Ectodermal cell (in vitro differentiated cells): ENCODE data around the gene MOK.
"Not testable (repeated sequence)": the region's sequence is repeated elsewhere in the genome, so short reads cannot be mapped to it uniquely, and the experiment has no call there.

ENCODE experiments used
- H3K27ac ChIP-seq: 2 replicates; pipeline ENCODE4 v1.7.0; 2013; ENCODE audit warnings: mild to moderate bottlenecking, low read depth, low read length; ENCODE audit not compliant: insufficient read depth, poor library complexity, severe bottlenecking
- H3K27me3 ChIP-seq: 2 replicates; pipeline ENCODE4 v1.7.0; 2013; ENCODE audit warnings: mild to moderate bottlenecking, low read length; ENCODE audit not compliant: insufficient read depth, control insufficient read depth, poor library complexity, severe bottlenecking
- H3K36me3 ChIP-seq: one replicate; pipeline ENCODE4 v1.7.0; 2013; ENCODE audit warnings: low read length; ENCODE audit not compliant: control insufficient read depth, insufficient read depth
- H3K4me1 ChIP-seq: one replicate; pipeline ENCODE4 v1.7.0; 2013; ENCODE audit warnings: low read length; ENCODE audit not compliant: control insufficient read depth, insufficient read depth
- H3K4me3 ChIP-seq: 2 replicates; pipeline ENCODE4 v1.7.0; 2013; ENCODE audit warnings: low read depth, low read length, control low read depth; ENCODE audit not compliant: insufficient read depth
- H3K9me3 ChIP-seq: 2 replicates; pipeline ENCODE4 v1.7.0; 2013; ENCODE audit warnings: mild to moderate bottlenecking, low read length, moderate library complexity; ENCODE audit not compliant: control insufficient read depth
- WGBS, 2 experiments: methylation state at CpG; one replicate each; pipeline ENCODE4 v1.1.7; 2013; ENCODE audit warnings: missing lambda C conversion rate in 2 of 2; 5-methylcytosine and 5-hydroxymethylcytosine counted together

The MOK gene

GRCh38 chr14:102316338-102316742, 11.4 kb upstream of the MOK start:
- H3K4me1 ChIP-seq, result no peaks in the 10 kb centered on the region
- no peaks in the 10 kb centered on the region for H3K36me3 ChIP-seq
- H3K4me3 ChIP-seq, result peak overlapping the region; percentile 69
- H3K27me3 ChIP-seq, result peaks cover 13% of the 10 kb centered on the region
- 24 to 25% methylated on average over 10 of the region's 10 CpGs for WGBS, 2 experiments
- peak overlapping the region; percentile 87 for H3K27ac ChIP-seq
- H3K9me3 ChIP-seq, result no peaks in the 10 kb centered on the region

- Histone ChIP-seq H3K27me3 (peaks cover 13% of the 10 kb centered on the region), H3K4me3 (no peak overlapping the region), H3K9me3 (no peaks in the 10 kb centered on the region), H3K4me1 (no peaks in the 10 kb centered on the region), H3K36me3 (no peaks in the 10 kb centered on the region), H3K27ac (no peak overlapping the region)
- WGBS, 2 experiments, result 82 to 84% methylated on average over 6 of the region's 6 CpGs
These were observed 10.2 kb upstream of the MOK start for GRCh38 chr14:102315121-102315520.

- H3K27ac ChIP-seq, result no peak overlapping the region
- no peaks in the 10 kb centered on the region for H3K9me3 ChIP-seq
- peaks cover 13% of the 10 kb centered on the region for H3K27me3 ChIP-seq
- H3K4me1 ChIP-seq, result no peaks in the 10 kb centered on the region
- H3K36me3 ChIP-seq, result no peaks in the 10 kb centered on the region
- 11 to 12% methylated on average over 52 of the region's 52 CpGs for WGBS, 2 experiments
- H3K4me3 ChIP-seq, result peak overlapping the region; percentile 46
These were observed 9.5 kb upstream of the MOK start for GRCh38 chr14:102314242-102315011.

GRCh38 chr14:102303664-102304063, 1.3 kb downstream of the MOK start:
- no peaks in the 10 kb centered on the region for H3K27me3 ChIP-seq
- H3K9me3 ChIP-seq, result no peaks in the 10 kb centered on the region
- WGBS, 2 experiments, result 84 to 98% methylated on average over 3 of the region's 3 CpGs
- H3K4me1 ChIP-seq, result peaks cover 3% of the 10 kb centered on the region
- no peaks in the 10 kb centered on the region for H3K36me3 ChIP-seq
- H3K27ac ChIP-seq, result no peak overlapping the region
- H3K4me3 ChIP-seq, result no peak overlapping the region

- not testable (repeated sequence) for H3K27ac ChIP-seq, H3K4me1 ChIP-seq, H3K36me3 ChIP-seq, H3K9me3 ChIP-seq, H3K4me3 ChIP-seq, H3K27me3 ChIP-seq
- WGBS, 2 experiments, result 94 to 95% methylated on average over 12 of the region's 12 CpGs
These were observed 6.5 kb downstream of the MOK start for GRCh38 chr14:102298303-102299070.

- Histone ChIP-seq H3K36me3 (no peaks in the 10 kb centered on the region), H3K4me1 (no peaks in the 10 kb centered on the region), H3K27ac (no peak overlapping the region), H3K9me3 (no peaks in the 10 kb centered on the region), H3K27me3 (no peaks in the 10 kb centered on the region), H3K4me3 (no peak overlapping the region)
- WGBS, 2 experiments, result 93 to 94% methylated on average over 33 of the region's 33 CpGs
These were observed 7.4 kb downstream of the MOK start for GRCh38 chr14:102297436-102298170.

GRCh38 chr14:102295270-102295669, 9.7 kb downstream of the MOK start:
- no peak overlapping the region for H3K4me3 ChIP-seq
- 50 to 62% methylated on average over 1 of the region's 3 CpGs for WGBS, 2 experiments
- no peaks in the 10 kb centered on the region for H3K36me3 ChIP-seq
- no peaks in the 10 kb centered on the region for H3K27me3 ChIP-seq
- no peak overlapping the region for H3K27ac ChIP-seq
- H3K9me3 ChIP-seq, result no peaks in the 10 kb centered on the region
- no peaks in the 10 kb centered on the region for H3K4me1 ChIP-seq

- H3K9me3 ChIP-seq, result no peaks in the 10 kb centered on the region
- H3K27me3 ChIP-seq, result no peaks in the 10 kb centered on the region
- 90 to 92% methylated on average over 5 of the region's 6 CpGs for WGBS, 2 experiments
- H3K27ac ChIP-seq, result no peak overlapping the region
- H3K4me3 ChIP-seq, result no peak overlapping the region
- H3K4me1 ChIP-seq, result no peaks in the 10 kb centered on the region
- H3K36me3 ChIP-seq, result no peaks in the 10 kb centered on the region
These were observed 11.2 kb downstream of the MOK start for GRCh38 chr14:102293781-102294180.

- no peak overlapping the region for H3K27ac ChIP-seq
- no peaks in the 10 kb centered on the region for H3K4me1 ChIP-seq
- 81 to 95% methylated on average over 1 of the region's 1 CpG for WGBS, 2 experiments
- H3K27me3 ChIP-seq, result no peaks in the 10 kb centered on the region
- H3K9me3 ChIP-seq, result no peaks in the 10 kb centered on the region
- H3K4me3 ChIP-seq, result no peak overlapping the region
- H3K36me3 ChIP-seq, result no peaks in the 10 kb centered on the region
These were observed 12.5 kb downstream of the MOK start for GRCh38 chr14:102292441-102292840.

GRCh38 chr14:102288139-102288538, 16.8 kb downstream of the MOK start:
- WGBS, 2 experiments, result 98 to 100% methylated on average over 2 of the region's 2 CpGs
- H3K9me3 ChIP-seq, result no peaks in the 10 kb centered on the region
- no peaks in the 10 kb centered on the region for H3K27me3 ChIP-seq
- no peaks in the 10 kb centered on the region for H3K36me3 ChIP-seq
- H3K4me3 ChIP-seq, result no peak overlapping the region
- H3K4me1 ChIP-seq, result no peaks in the 10 kb centered on the region
- H3K27ac ChIP-seq, result no peak overlapping the region
